ENCODE data around the gene GPI.

- no peak for TF ChIP-seq BHLHE40 (IDR thresholded peaks at IDR 0.05; ENCODE audit: borderline replicate concordance)
- no peak for TF ChIP-seq ELF4 (IDR thresholded peaks at IDR 0.05)
- TF ChIP-seq ZNF384 (IDR thresholded peaks at IDR 0.05): no peak
- no peak for TF ChIP-seq FOXA1 (IDR thresholded peaks at IDR 0.05)
- TF ChIP-seq PKNOX1 (IDR thresholded peaks at IDR 0.05): no peak
- TF ChIP-seq ARNT (IDR thresholded peaks at IDR 0.05): no peak
Measured at GRCh38 chr19:34373601-34374288, 8.7 kb downstream of the GPI start.
